Epidermal melanocyte (primary cell): Measurements from ENCODE around the gene CRYL1.
"Not testable (repeated sequence)": the region's sequence is repeated elsewhere in the genome, so short reads cannot be mapped to it uniquely, and the experiment has no call there.

Source experiments
- DNase-seq: peaks from one replicate; pipeline ENCODE4 v3.0.0; 2011; ENCODE audit warnings: low spot score; ENCODE audit not compliant: insufficient read length

CRYL1 gene

DNA sequence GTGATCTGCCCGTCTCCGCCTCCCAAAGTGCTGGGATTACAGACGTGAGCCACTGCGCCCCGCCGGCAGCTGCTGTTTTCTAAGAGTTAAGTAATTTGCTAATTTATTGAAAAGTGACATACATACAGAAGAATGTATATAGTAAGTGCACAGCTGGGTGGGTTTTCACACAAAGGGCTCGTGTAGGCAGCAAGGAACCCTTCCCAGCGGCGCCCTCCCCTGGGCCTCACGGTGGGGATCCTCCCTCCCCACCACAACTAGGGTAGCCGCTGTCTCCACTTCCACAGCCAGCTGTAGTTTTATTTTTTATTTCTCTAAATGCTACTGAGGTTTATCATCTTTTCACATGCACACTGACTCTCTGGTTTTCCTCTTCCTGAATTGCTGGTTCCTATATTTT, 64.9 kb downstream of the CRYL1 start:
- no peak for DNase-seq

DNA sequence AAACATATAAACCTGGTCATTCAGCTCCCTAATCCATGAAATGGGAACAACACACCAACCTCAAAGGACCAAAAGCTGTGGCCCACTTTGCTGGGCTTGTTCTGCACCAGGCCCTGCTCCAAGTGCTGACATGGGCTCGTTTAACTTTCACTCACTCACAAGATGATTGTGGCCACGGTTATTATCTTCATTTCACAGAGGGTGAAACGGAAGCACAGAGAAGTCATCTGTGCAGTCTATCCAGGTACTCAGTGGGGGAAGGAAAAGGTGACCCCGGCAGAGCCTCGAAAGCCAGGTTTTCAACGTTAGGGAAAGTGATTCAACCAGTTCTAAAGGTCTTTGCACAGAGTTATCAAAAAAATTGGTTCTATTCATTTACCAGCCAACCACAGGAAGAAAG, 68.0 kb downstream of the CRYL1 start:
- no peak for DNase-seq

DNA sequence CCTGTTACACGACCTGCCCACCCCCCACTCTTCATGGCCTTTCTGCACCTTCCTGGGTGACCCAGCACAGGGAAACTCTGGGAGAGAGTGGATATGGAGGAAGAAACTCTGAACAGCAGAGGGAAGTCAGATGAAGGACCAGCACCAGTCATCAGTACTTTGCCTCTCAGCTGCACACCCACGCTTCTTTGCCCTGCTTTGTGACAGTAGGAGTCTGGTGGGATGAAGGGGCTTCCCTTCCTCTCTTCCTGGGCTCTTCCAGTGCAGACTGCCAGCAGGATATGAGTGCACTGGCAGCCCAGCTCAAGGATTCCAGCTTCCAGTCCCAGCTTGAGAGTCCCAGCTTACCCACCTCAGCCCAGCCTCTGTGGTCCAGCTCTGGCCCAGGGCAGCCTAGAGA, 68.9 kb downstream of the CRYL1 start:
- no peak for DNase-seq

DNA sequence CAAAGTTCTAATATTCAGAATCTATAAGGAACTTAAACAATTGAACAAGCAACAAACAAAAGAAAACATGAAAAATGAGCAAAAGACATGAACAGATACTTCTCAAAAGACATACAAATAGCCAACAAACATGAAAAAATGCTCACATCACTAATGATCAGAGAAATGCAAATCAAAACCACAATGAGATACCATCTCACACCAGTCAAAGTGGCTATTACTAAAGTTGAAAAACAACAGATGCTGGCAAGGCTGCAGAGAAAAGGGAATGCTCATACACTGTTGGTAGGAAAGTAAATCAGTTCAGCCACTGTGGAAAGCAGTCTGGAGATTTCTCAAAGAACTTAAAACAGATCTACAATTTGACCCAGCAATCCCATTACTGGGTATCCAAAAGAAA, 74.3 kb downstream of the CRYL1 start:
- DNase-seq: no peak

DNA sequence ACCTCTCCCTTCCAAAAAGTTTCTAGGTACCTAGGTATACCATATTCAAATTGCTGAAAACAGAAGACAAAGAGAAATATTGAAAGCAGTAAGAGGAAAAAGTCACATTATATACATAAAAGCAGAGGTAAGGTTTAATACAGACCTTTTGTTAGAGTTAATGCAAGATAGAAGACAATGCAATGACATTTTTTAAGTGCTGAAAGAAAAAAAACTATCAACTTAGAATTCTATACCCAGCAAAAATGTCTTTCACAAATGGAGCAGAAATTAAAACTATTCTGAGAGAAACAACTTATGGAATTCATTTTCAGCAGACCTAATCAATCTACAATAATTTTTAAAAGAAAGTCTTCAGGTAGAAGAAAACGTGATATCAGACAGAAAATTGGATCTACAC, 77.2 kb downstream of the CRYL1 start:
- no peak for DNase-seq

DNA sequence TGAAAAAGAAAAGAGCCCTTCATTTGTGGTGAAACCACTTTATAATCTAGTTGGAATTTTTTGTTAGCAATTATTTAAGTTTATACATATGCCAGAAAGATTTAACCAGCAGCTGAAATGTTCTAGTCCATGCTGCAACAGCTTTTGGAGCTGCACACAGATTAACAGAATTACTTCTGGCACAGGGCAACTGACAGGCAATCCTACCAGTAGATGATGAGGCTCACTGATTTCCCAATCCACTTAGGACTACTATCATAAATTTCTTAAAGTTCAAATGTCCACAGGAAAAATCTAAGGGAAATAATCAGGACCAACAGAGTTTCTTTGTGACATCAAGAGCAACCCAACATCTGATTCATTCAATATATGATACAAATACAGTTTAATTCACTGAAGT, 78.8 kb downstream of the CRYL1 start:
- no peak for DNase-seq

DNA sequence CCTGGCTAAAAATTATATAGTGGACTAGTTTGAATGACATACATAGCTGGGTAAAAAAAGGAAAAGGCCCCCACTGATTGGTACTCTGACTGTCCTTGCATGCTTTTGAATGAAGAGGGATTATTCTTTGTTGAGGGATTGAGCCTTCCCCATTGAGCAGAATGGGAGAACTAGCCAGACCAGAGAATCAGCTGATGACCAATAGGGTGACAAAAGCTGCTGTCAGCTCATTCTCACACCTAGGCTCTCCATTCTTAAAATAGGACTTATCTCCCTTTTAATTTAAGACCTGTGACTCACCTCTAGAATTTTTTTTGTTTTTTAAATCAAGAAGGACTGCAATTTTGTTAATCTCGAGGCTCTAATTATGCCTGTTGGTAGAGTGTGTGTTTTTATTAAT, 79.3 kb downstream of the CRYL1 start:
- no peak for DNase-seq

DNA sequence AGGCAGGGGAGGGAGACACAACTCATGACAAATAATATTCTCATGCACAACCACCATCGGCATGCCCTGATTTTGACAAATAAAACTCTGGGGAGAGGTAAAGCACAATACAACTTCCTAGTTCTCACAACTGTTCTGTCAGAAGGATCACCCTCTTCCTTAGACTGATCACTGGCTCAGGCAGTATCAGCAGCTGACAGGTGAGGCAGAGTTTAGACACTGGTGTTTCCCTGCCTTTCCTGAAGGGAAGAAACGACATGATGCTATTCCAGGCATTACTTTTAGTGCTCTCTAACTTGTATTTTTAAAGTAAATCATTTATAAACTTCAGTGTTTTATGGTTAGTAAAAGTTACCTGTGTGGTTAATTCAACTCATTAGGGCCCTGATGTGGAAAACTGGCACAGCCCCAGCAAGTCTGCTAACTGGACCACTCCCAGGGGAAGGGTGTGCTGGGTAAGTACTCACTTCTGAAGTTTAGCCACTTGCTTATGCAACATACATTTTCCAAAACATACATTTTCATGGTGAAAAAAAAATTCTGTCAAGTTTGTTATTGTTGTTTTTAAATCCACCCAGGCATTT, 82.8 kb downstream of the CRYL1 start:
- DNase-seq: no peak

DNA sequence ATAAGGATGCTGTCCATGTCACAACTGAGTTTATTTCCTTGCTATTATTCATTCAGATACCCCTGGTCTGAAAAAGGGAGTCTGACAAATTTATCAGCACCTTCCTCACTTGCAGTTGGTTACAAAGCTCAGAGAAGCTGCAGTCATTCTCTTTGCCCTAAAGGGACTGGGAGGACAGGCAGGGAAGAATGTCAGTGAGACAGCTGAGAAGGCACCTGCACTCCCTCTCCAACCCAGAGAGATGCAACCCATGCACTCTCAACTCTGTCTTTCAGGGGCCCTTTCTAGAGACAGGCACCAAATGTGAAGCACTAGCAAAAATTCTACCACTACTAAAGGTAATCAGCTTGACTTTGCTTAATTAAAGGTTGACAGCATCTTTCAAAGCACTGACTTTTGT, 83.3 kb downstream of the CRYL1 start:
- DNase-seq: no peak

DNA sequence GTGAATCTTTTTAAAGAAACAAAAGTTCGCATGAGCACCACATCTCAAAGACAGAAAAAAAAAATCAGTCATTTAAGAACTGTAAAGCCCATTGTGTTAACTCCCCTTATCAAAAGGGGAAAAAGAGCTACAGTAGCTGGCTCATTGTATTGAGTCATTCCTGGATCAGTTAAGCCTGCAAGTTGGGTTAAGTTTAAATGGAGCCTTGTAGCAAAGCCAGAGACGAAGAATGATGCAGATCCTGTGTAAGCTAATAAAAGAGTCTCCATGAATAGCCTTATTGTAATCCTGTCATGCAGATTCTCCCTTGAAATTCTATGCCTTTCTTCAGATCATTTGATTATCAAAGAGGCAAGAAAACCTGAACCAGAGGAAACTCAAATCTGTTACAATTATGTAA, 83.8 kb downstream of the CRYL1 start:
- peak; percentile 68 for DNase-seq

DNA sequence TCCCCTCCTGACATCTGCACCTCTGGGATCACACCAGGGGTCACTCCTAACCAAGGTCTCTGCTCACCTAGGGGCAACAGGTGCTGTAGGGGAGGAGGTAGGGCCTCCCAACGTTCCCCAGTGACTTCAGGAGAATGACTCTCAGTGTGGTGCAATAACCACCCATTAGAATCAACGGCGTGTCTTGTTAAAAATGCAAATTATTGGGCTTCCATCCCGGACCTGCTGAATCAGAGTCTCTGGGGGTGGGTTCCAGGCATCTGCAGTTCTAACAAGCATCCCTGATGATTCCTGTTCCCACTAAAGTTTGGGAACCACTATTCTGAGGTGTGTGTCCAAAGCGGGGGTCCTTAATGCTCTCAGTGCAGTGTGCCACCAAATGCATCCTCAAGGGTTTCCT, 84.6 kb downstream of the CRYL1 start:
- no peak for DNase-seq

DNA sequence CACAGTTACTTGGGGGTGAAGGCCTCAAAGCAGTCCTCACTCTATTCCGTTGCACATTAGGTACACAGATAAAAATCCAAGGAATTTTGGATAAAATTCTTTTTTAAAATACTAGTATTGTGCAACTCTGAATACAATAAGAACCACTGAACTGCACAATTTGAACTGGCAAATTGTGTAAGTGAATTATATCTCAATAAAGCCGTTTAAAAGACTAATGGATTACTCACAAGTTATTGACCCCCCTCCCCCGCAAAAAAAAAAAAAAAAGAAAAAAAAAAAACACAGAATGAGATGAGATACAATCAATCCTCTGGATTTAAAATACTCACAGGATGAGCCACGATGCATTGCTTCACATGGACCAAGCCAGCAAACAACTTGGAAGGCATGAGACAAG, 86.4 kb downstream of the CRYL1 start:
- DNase-seq: no peak

DNA sequence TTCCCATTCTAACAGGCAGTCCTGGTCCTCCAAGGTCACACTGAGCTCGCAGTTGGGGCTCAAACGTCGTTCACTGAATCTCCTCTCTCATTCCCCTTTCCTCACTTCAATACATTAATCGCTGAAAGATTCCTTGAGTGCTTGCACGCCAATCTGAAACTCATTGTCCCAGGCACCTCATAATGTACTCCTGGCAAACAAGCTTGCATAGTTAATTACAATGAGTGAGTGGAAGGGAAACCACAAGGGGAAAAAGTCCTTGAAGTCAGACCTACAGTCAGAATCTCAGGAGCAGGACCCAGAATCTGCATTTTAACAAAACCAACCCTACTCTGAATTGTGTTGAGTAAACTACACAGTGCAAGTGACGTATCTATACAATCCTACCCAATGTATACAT, 86.9 kb downstream of the CRYL1 start:
- DNase-seq: no peak

DNA sequence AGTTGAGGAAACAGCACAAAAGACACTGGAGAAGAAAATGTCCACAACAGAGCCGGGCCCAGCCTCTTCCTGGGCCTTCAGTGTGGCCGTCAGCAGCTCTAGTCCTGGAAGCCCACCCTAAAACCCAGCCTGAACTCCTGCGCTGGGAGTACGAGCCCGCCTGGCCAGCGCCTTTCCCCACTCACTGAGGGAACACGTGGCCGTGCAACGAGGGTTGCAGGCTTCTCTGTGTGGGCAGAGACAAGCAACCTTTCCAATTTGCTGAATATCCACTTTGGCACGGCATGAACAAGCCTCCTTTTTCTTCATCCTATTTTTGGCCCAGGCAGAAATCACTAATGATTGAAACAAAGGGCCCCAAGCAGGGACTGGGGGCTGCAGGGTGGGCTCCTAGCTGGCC, 89.2 kb downstream of the CRYL1 start:
- DNase-seq: no peak

DNA sequence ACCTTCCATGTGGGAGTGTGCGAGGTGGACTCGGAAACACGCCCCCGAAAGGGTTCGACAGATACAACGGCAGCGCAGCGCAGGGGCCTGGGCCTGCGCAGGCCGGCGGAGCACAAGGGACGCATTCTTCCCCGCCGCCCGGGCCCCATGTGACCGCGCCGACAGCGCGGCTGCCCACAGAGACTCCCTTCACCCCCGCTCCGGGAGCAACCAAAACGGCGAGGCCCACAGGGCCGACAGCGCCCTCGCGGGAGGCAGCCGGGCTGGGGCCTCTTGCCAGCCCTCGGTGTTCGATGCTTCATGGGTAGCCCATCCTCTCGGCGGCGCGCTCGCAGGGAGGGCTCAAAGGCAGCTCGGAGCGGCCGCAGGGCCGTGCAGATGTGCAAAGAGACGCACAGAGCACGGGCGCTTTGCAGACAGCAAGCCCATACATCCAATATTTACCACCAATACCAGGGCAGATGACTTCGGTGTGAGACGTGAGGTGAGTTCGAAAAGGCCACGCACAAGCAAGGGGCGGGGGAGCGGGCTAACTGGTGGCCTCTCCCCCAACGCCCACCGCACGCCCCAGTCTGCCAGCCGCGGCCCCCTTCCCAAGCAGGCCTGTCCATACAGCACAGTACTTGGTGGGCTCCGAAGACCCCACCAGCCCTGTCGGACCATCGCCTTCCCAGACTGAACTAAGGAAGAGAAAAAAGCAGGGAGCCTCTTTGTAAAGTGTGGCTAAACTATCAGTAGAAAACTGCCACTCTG, 89.9 kb downstream of the CRYL1 start:
- no peak for DNase-seq

DNA sequence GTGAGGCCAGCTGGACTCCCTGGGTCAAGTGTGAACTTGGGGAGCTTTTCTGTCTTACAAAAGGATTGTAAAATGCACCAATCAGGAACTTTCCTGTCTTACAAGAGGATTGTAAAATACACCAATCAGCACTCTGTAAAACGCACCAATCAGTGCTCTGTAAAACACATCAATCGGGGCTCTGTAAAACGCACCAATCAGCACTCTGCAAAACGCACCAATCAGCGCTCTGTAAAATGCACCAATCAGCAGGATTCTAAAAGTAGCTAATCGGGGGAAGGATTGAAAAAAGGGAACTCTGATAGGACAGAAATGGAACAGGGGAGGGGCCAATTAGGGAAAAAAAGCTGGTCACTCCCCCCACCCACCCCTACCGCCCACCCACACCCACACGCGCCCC, 91.4 kb downstream of the CRYL1 start:
- not testable (repeated sequence) for DNase-seq

DNA sequence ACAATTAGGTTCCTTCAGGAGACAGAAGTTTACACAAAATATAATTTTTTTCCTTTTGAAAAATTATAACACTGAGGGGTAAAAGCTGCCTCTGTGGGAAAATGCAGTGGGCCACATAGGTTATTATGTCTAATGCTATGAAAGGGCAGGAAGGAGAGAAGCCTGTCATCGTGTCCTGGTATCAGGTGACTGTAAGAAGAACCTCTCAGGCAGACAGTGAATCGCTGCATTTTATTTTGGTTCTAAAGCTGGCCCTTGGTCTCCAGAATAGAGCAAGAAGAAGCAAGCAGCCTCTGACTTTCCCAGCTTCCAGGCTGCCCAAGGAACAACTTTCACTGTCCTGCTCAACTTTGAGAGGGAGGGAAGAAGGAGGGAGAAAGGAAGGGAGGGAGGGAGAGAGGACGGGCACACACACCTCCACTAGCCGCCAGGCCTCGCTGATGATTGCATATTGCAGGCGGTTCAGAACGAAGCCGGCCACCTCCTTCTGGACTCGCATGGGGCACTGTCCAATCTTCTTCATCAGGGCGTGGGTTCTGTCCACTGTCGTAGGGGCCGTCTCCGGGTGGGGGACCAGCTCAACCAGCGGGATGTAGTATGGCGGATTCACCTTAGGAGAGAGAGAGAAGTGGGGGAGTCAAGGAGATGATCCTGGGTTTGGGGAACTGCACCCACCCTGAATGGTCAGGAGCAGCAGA, 93.8 kb downstream of the CRYL1 start:
- no peak for DNase-seq

DNA sequence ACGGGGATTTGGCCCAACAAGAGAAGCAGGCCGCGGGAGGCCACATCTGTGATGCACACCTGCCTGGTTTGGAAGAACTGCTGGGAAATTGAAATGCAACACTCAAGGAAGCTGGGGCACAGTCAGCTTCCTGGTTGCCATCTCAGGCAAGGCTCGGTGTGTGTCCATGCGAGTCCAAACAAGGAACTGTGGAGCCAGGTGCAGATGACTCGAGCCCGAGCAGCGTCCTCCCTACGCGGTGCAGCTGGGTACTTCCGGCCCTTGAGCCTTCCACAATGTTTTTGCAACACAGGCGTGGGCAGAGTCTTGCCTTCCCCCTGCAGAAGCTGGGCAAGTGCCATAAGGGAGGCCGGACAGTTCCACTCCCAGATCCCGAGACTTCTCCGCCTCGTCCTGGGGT, 94.6 kb downstream of the CRYL1 start:
- DNase-seq: no peak

DNA sequence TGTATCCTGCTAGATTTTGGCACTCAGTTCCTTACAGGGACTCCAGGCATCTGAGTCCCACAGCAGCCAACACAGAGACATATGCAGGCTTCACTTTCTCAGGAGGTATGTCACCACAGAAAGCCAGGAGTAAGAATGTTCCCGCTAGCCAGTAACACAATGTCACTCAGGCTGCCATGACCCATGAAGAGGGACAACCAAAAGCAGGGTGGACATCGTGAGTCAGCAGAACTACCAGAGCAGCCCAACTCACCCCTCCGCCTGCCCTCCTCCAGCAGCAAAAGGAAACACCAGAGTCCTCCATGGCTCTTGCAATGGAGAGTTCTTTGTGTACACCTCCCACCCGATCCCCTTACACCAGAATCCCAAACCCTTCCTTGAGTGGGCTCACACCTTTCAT, 95.4 kb downstream of the CRYL1 start:
- DNase-seq: no peak

DNA sequence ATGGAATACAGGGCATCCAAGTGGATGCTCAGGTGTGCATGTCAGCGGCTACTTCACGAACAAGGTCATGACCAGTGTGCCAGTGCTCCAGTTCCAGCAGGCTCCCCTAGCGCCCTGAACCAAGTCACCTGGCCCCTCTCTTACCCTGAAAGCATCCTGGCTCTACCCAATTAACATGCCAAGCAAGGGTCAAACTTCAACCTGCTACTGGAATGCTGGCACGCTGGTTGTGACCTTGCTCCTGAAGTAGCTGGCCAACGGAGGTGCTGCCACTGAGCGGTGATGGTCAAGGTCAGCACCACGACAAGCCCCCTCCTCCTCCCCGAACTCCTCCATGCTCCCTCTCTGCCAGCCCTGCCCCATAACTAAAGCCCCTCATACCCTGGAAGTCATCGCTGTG, 96.0 kb downstream of the CRYL1 start:
- DNase-seq: no peak

DNA sequence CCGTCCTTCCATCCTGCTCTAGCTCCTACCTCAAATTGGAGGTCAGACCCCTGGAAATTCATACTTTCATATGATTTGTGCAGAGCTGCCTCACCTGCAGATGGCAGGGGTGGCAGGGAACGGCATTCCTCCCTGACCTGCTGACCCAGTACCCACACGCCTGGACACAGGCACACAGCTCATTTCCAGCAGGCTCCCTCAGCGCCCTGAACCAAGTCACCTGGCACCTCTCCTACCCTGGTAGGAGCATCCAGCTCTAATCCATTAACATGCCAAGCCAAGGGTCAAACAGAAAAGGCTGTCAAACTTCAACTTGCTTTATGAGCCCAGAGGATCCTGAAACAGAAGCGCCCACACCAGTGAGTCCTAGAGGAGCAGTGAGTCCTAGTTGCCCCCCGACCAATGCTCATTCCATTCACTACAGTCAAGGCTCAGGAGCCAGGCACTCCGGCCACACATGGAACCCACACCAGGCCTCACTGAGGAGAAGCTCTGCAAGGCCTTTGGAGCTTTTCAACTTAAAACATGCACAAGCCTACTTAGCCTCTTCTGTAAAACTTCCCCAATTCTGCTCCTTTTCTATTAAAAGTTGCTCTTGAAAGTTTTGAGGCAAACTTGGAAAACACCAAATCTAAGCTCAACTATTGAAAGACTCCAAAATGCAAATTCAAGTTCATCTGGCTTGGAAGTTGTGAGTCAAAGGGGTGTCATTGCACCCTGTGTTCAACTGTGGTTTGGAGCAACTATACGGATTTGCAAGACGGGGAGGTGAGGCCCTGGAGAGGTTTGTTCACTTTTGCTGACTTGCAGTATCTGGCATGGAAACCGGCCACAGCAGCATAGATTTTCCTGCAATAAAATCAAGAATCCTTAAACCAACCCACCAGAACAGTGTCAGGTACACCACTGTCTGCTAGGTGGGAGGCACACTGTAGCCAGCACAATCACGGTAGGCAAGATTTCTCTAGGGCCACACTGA, 96.7 kb downstream of the CRYL1 start:
- no peak for DNase-seq
